Measurements from ENCODE around the gene AUTS2.

GRCh38 chr7:70765651-70766050 is 1167.4 kb downstream of the AUTS2 start:
- TF ChIP-seq OSR2 (tag by site-specific recombination; IDR thresholded peaks at IDR 0.05) (no peak), GFI1B (tag by site-specific recombination; IDR thresholded peaks at IDR 0.05) (no peak), BCL11B (tag by site-specific recombination; IDR thresholded peaks at IDR 0.05; ENCODE audit: low read depth) (no peak), CTCF (tag by site-specific recombination; IDR thresholded peaks at IDR 0.05) (no peak), ZSCAN23 (tag by site-specific recombination; IDR thresholded peaks at IDR 0.05) (no peak), ZNF510 (tag by site-specific recombination; IDR thresholded peaks at IDR 0.05; ENCODE audit: insufficient replicate concordance) (no peak), ZNF704 (tag by site-specific recombination; IDR thresholded peaks at IDR 0.05) (no peak)
- TF ChIP-seq, protein P1, sequence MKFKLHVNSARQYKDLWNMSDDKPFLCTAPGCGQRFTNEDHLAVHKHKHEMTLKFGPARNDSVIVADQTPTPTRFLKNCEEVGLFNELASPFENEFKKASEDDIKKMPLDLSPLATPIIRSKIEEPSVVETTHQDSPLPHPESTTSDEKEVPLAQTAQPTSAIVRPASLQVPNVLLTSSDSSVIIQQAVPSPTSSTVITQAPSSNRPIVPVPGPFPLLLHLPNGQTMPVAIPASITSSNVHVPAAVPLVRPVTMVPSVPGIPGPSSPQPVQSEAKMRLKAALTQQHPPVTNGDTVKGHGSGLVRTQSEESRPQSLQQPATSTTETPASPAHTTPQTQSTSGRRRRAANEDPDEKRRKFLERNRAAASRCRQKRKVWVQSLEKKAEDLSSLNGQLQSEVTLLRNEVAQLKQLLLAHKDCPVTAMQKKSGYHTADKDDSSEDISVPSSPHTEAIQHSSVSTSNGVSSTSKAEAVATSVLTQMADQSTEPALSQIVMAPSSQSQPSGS (tag by site-specific recombination; IDR thresholded peaks at IDR 0.05; ENCODE audit: low read depth): no peak
